HepG2 (cell line): Measurements from ENCODE around the gene JAZF1. TPM values are rescaled to one million over a fixed set of nuclear protein-coding genes. Genes with fewer than 3 reads are reported as not detected.

ENCODE experiments used
- CREB3 ChIP-seq: sonication (generic); formaldehyde crosslinking; IDR thresholded peaks from 2 replicates; pipeline ENCODE4 v1.5.0; 2020; ENCODE audit warnings: missing genetic modification reagents
- GMEB2 ChIP-seq: IDR thresholded peaks from 2 replicates; pipeline ENCODE4 v1.6.1; 2016; ENCODE audit warnings: missing biosample characterization, missing genetic modification reagents, low read depth
- KAT7 ChIP-seq: IDR thresholded peaks from 2 replicates; pipeline ENCODE4 v1.6.1; 2018; ENCODE audit warnings: borderline replicate concordance, missing compliant biosample characterization
- NFYC ChIP-seq: IDR thresholded peaks from 2 replicates; pipeline ENCODE4 v1.6.1; 2016; ENCODE audit warnings: missing genetic modification reagents, missing compliant biosample characterization
- PBX3 ChIP-seq: sonication (generic); formaldehyde crosslinking; IDR thresholded peaks from 2 replicates; pipeline ENCODE4 v1.8.1; 2023; ENCODE audit warnings: missing genetic modification reagents, inconsistent platforms, borderline replicate concordance
- PRDM15 ChIP-seq: sonication (generic); formaldehyde crosslinking; IDR thresholded peaks from 2 replicates; pipeline ENCODE4 v1.4.0; 2020; ENCODE audit warnings: missing genetic modification reagents
- TRIM22 ChIP-seq: fragments of 450-650 bp; IDR thresholded peaks from 2 replicates; pipeline ENCODE4 v1.6.1; 2017
- ZNF468 ChIP-seq: sonication (generic); formaldehyde crosslinking; IDR thresholded peaks from 2 replicates; pipeline ENCODE4 v1.8.0; 2022; ENCODE audit warnings: mild to moderate bottlenecking, moderate library complexity, missing genetic modification reagents
- ZNF780A ChIP-seq: sonication (generic); formaldehyde crosslinking; IDR thresholded peaks from 2 replicates; pipeline ENCODE4 v1.8.0; 2022; ENCODE audit warnings: mild to moderate bottlenecking, missing genetic modification reagents, moderate library complexity
- polyA plus RNA-seq, 8 experiments: library from polyadenylated mRNA; depleted of rRNA in 3 of 8; stranded (reverse) in 7 of 8; unstranded in 1 of 8; fragments of >200 nt; fragmentation: Illumina TruSeq in 4 of 8; extraction: Trizol in 4 of 8; gene quantifications; 2 replicates each; pipeline versions ENCODE4 v1.2.1 to v1.2.3, GENCODE V29; 2011 to 2016; ENCODE audit warnings: low read depth in 4 of 8, missing spikeins in 1 of 8, mixed read lengths in 1 of 8; ENCODE audit not compliant: insufficient read depth in 1 of 8
- total RNA-seq, 5 experiments: library from RNA; depleted of rRNA; stranded (reverse); fragments of >200 nt; fragmentation: Illumina TruSeq; extraction: Trizol; gene quantifications; 2 replicates each; pipeline ENCODE4 v1.2.3, GENCODE V29; 2016; ENCODE audit warnings: low read depth in 1 of 5

Gene JAZF1
- total and polyA plus RNA-seq, 2 of the 13 experiments (the other 11 are each of a cell fraction or from before 2014, with no cell fraction given): not detected

GRCh38 chr7:27842851-27843250 is 337.7 kb downstream of the JAZF1 start (continued):
- TF ChIP-seq CREB3 (CRISPR knock-in tag): no peak
- TF ChIP-seq NFYC: no peak
- no peak for TF ChIP-seq PRDM15 (CRISPR knock-in tag)
- no peak for TF ChIP-seq ZNF780A (CRISPR knock-in tag)
- no peak for TF ChIP-seq KAT7 (CRISPR knock-in tag)
- TF ChIP-seq ZNF468 (CRISPR knock-in tag): no peak
- TF ChIP-seq PBX3: no peak
- TF ChIP-seq TRIM22: no peak
- TF ChIP-seq GMEB2 (CRISPR knock-in tag): no peak
